ENCODE data around the gene TESPA1.
A peak's percentile ranks its signal among the peaks of the same experiment; 100 is the strongest.
"Not testable (repeated sequence)": the region's sequence is repeated elsewhere in the genome, so short reads cannot be mapped to it uniquely, and the experiment has no call there.

Gene TESPA1

GRCh38 chr12:54984658-54985376 is at the start of gene TESPA1:
Gene TESPA1 (minus strand): TSS chr12:54984762. CDS start chr12:54974562, 10,200 bp downstream.
- DNase-seq (ENCODE audit: low spot score): peak; percentile 85

- DNase-seq (ENCODE audit: low spot score): no peak
Measured at GRCh38 chr12:55034218-55034617, 49.7 kb upstream of the TESPA1 start.

GRCh38 chr12:55025508-55025907 is 40.9 kb upstream of the TESPA1 start:
- no peak for DNase-seq (ENCODE audit: low spot score)

DNA sequence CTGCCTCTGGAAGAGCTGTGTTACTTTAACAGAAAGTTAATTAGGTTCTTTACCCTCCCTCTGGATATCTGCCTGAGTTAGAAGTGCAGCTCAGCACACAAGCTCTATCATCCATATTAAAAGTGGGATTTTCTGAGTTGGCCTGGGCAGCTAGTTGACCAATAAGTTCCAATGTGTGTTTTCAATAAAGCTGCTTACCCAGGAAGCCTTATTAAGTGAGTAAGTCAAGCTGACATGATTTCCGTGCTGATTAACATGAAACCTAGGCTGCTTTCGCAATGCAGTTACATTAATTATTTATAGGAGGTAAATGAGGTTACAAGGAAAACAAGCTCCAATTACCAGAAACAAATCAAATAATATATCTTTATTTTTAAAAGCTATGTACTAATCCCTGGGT is 40.0 kb upstream of the TESPA1 start:
- DNase-seq (ENCODE audit: low spot score): no peak

GRCh38 chr12:55019784-55020183 is 35.2 kb upstream of the TESPA1 start, which contains the start of gene NEUROD4:
Gene NEUROD4 (plus strand): TSS chr12:55019974. CDS start chr12:55026440, 6,466 bp downstream.
- no peak for DNase-seq (ENCODE audit: low spot score)

DNA sequence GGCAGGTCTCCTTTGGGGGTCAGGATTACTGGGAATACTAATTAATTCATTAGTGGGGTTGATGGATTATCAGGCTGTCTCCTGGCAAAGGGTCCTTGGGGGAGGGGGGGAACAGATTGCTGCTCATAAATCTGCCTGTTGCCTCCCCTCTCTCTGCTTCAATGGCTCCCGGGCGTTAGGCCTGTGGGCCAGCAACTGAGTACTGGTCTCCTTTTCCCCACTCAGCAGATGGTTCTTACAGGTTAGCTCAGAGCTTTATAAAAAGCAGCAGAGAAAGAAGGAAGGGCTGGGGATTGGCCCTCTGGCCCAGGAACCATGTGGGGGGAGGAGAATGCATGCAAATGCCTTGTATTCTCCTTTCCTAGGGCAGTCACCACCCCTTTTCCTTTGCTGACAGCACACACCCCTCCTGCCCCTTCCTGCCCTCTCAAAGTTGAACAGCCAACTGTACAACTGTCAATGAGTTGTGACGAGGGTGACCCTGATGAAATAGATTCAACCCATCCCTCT is 32.9 kb upstream of the TESPA1 start:
- DNase-seq (ENCODE audit: low spot score): no peak

DNA sequence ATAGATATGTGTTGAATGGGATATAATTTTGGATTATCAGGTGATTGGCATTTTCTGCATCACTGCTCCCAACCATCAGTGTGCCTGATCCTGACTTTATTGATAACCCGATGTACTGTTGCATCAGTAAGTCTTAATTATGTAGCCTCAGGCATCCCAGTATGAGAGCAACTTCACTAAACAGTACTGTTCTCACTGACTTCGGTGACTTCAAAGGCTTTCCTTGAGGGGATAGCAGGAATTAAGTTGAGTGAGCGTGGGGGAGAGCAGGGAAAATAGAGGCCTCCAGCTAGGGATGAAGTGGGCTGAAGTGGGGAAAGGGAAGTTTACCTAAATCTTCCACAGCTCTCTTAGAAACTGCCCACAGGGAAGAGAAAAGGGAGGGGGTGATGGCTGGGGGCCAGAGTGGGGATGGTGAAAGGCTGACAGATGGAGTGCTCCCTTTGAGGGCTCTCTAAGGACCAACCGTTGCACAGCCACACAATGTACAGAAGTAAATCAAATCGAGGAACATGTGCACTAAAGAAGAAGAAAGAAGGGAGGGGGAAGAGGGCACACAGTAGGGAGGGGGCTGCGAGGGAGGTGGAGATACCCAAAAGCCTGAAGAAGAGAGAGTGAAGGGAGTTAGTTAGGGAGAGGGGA is 24.5 kb upstream of the TESPA1 start:
- no peak for DNase-seq (ENCODE audit: low spot score)

GRCh38 chr12:55002355-55002754 is 17.8 kb upstream of the TESPA1 start:
- no peak for DNase-seq (ENCODE audit: low spot score)

DNA sequence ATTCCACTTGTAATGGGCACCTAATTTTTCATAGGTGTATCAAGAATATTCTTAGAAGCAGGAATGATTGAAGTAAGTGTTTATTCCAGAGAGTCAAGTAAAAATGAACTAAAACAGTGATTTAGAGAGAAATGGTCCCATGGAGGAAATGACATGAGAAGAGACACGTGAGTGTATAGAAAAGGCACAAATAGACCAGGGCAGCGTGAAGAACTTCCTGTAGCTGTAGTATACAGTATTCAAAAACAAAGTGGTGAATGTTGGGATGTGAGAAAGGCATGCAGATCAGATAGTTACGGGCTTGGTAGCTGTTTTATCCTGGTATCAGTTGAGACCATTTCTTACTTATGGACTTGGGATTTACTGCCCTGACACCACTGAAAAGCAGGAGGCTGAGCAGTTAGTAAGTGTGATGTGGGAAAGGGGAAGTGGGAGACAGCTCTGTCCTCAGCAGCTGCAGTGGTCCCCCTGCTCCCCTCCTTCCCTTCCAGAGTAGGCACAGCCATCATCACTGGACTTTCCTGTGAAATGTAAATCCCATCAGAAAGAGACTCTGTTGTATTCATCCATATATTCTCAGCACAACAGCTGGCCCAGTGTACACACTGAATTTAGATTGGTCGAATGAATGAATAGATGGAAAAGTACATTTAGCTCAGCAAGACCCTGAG is 16.8 kb upstream of the TESPA1 start:
- no peak for DNase-seq (ENCODE audit: low spot score)

DNA sequence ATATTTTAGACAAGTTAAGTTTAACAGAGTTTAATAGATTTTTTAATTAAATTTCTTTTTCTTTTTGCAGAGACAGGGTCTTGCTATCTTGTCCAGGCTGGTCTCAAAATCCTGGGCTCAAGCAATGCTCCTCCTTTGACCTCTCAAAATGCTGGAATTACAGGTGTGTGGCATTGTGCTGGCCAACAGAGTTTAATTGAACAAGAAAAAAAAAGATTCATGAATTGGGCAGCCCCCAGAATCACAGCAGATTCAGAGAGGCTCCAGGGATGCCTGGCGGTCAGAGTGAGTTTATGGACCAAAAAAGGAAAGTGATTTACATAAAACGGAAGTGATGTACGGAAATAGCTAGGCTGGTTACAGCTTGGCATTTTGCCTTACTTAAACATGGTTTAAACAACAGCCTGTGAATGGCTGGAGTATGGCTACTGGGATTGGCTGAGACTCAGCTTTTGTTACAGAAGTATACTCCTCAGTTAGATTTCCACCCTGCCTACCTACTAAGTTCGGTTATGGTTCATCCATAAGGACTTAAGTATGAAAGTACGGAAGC is 14.5 kb upstream of the TESPA1 start:
- DNase-seq (ENCODE audit: low spot score): no peak

DNA sequence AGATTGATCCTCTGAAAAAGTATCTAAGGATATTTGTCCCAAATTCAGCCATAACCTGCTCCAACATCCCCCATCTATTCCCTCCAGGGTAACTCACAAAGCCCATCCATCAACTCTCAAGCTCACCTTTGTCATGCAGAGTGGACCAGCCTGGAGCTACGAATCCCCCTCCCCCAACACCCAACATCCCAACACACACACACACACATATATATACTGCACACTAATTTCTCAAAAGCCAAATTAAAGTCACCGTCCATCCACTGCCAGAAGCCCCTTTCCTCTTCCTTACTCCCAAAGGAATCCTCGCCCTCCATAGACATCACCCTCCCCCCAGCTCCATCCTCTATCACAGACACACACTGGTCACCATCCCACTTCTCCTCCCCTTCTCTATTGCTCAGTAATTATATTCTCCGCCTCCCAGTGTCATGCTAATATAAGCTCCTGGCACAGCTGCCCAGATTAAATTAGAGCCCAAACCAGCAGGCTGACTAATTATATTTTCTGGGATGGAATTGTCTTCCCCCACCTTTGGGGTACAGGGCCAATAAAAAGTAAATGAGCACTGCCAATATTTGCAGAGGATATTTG is 13.5 kb upstream of the TESPA1 start:
- DNase-seq (ENCODE audit: low spot score): no peak

DNA sequence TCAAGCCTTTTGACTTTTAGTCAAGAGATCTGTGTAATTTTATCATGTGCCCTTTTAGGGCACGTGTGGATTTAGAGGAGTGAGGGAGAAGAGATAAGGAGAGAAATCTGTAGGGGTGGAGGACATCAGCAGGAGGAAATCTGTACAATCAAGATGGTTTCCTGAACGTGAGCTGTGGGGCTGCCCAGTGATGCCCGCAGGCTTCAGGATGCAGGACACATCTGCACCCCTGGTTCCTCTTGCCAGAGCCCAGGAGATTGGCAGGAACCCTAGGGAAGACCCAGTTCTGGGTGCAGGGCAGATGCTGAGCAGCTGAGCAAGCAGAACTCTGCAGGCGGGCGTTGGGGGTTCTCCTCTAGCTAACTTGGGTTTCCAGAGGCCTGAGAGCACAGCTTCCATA is 11.6 kb upstream of the TESPA1 start:
- DNase-seq (ENCODE audit: low spot score): no peak

GRCh38 chr12:54993181-54993835 is 8.7 kb upstream of the TESPA1 start:
- peak; percentile 74 for DNase-seq (ENCODE audit: low spot score)

DNA sequence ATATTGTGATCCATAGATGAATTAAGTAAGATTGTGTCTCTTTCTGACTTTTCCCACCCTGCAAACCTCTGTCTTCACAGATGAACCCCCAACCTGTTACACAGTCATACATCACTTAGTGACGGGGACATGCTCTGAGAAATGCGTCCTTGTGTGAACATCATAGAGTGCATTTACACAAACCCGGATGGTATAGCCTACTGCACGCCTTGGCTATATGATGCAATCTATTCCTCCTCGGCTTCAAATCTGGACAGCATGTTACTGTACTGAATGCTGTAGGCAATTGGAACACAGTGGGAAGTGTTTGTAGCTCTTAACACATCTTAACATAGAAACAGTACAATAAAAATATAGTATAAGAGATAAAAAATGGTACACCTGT is 7.4 kb upstream of the TESPA1 start:
- DNase-seq (ENCODE audit: low spot score): no peak

DNA sequence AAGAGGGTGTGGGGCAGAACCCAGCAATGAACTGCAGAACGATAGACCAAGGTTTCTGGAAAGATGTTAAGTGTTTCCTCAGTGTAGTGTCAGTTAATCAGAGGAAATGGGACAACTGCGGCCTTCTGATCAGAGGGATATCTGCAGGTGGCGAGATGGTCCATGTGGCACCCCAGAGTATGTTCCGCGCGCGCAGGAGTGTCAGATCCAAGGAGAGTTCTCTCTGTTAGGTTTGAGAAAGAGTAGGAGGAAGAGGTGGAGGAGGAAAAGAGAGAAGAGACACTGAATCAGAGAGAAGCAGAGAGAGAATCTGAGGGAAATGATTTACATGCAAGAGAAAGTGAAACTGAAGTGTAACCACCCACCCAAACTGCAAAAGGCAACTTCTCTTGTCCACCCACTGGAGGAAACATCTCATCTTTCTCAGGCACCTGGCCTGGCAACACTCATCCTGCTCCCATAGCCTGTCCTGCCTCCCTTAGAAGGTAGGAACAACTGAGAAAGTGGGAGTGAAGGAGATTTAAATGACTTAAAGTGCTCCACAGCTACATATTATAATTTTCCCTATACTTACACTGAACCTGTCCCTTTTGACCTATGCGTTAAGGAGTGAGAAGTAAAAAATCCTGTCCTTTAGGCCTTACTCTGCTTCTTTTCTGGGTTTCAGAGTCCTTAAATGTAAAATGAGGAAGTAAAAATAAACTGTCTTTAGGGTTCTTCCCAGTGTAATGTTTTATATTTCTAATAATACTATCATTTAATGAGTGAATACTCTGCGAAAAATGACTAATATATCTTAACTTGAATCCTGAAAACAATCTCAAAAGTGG is 6.8 kb upstream of the TESPA1 start:
- DNase-seq (ENCODE audit: low spot score): peak; percentile 46

DNA sequence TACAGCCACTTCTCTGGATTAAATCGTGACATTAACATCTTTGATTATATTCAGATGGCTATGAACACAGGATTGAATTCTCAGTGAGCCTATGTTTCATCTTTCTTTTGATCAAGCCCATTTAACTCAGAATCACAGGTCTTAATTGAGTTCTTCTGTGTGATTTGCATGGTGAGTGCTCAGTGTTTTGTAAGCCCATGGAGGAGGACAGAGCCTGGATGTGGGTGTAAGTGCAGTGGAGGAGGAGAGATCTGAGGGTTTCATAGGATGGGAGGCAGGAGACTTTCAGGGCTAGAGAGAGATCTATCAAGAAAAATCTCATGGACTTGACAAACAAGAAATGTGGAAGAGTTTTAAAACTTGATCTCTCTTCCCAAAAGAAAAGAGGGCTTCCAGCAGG is 5.3 kb upstream of the TESPA1 start:
- no peak for DNase-seq (ENCODE audit: low spot score)

DNA sequence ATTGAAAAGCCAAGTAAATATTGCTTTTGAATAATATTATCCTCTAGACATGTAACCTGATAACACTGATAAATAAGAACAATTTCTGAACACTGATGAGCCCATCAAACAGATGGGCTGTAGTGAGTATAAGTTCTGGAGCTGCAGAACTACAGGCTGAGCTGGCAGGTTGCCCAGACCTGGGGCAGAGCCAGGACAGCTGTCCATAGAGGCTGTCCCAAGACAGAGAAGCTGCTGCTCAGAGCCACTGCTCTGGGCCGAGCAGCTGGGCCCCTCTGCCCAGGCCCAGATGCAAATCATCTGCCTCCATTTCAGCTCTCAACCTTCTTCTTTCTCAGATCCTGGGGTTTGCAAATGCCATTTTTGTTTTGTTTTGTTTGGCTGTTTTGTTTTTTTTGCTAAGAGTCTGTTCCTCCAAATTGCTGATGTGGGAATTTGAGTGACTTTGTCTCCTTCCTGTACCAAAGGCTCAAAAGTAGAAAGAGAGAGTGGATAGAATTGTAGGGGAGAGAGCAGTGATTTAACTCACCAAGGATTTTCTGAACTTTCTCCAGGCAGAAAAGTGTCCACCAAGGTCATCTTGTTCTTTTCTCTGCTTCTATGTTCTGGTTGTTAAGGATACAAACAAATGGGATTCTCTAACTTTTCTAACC is 4.0 kb upstream of the TESPA1 start:
- no peak for DNase-seq (ENCODE audit: low spot score)

GRCh38 chr12:54987611-54988231 is 3.2 kb upstream of the TESPA1 start:
- DNase-seq (ENCODE audit: low spot score): no peak

DNA sequence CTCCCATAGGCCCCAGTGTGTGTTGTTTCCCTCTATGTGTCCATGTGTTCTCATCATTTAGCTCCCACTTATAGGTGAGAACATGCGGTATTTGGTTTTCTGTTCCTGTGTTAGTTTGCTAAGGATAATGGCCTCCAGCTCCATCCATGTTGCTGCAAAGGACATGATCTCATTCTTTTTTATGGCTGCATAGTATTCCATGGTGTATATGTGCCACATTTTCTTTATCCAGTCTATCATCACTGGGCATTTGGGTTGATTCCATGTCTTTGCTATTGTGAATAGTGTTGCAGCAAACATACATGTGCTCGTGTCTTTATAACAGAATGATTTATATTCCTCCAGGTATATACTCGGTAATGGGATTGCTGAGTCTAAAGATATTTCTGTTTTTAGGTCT is 2.2 kb upstream of the TESPA1 start:
- not testable (repeated sequence) for DNase-seq (ENCODE audit: low spot score)

All from germinal center (tissue), 1 donor.